ENCODE measurements around the gene MLC1. TPM values are rescaled to one million over a fixed set of nuclear protein-coding genes. Genes with fewer than 3 reads are reported as not detected.

MLC1 gene
- total and polyA plus RNA-seq, 2 of the 4 experiments (the other 2 are of a cell fraction), result 0.10 TPM; not detected in 1

GRCh38 chr22:50010676-50011446 is 74.4 kb downstream of the MLC1 start:
- no peak overlapping the region for H3K56ac ChIP-seq (ENCODE audit: extremely low read depth, insufficient read depth, low read length)

More at GRCh38 chr22:50010676-50011446, 74.4 kb downstream of the MLC1 start:
- DNase-seq, result no peak
- no peak overlapping the region for H3K23ac ChIP-seq (ENCODE audit: low read depth, low read length)
- H3K9me3 ChIP-seq (ENCODE audit: control insufficient read depth, insufficient read depth, low read length), result no peaks in the 10 kb centered on the region; the same call in 1 of the 2 replicates
- no peak overlapping the region for H3K4me2 ChIP-seq (ENCODE audit: low read depth, low read length)
- no peak overlapping the region for H3K4me3 ChIP-seq (ENCODE audit: insufficient read depth, low read depth, low read length)
- no peak overlapping the region for H2BK20ac ChIP-seq (ENCODE audit: low read depth, low read length)
- H3K79me1 ChIP-seq (ENCODE audit: low read depth in 1 of 2, low read length in 2 of 2), result no peaks in the 10 kb centered on the region
- POLR2A ChIA-PET (ENCODE audit: unreplicated experiment), result no interaction called here
- no peak overlapping the region for H3K4ac ChIP-seq (ENCODE audit: low read depth, low read length)
- H3K36me3 ChIP-seq (ENCODE audit: control insufficient read depth, insufficient read depth, low read length), result no peaks in the 10 kb centered on the region
- H3K4me1 ChIP-seq (ENCODE audit: control insufficient read depth, insufficient read depth, low read length), result peaks cover 2% of the 10 kb centered on the region; the same call in 1 of the 2 replicates
- no peak overlapping the region for H3K27ac ChIP-seq (ENCODE audit: insufficient read depth, low read length)
- H3K9me1 ChIP-seq (ENCODE audit: insufficient read depth, low read length), result no peaks in the 10 kb centered on the region
- no peak overlapping the region for H3K9ac ChIP-seq (ENCODE audit: low read depth, low read length)
- no peak overlapping the region for H2BK120ac ChIP-seq (ENCODE audit: low read depth, low read length)
- no TSS peak for BruUV-seq (replicated peaks)
- no peak overlapping the region for H2BK5ac ChIP-seq (ENCODE audit: low read depth, low read length, poor library complexity, severe bottlenecking)
- WGBS, 2 experiments (ENCODE audit: extremely low coverage in 2 of 2, insufficient read length in 1 of 2), result 3% methylated on average over 15 of the region's 61 CpGs; no CpG with 5 or more reads in 1 of the 2 experiments
- H2AK9ac ChIP-seq (replicated peaks; ENCODE audit: low read depth, low read length, poor library complexity), result no peak overlapping the region
- no peak for TF ChIP-seq RAD21 (IDR thresholded peaks at IDR 0.05; ENCODE audit: low read length)
- no peak for TF ChIP-seq MAZ (IDR thresholded peaks at IDR 0.05; ENCODE audit: borderline replicate concordance, low read depth, low read length)
- no peak for TF ChIP-seq RFX5 (IDR thresholded peaks at IDR 0.05; ENCODE audit: low read depth, low read length)
- H3K18ac ChIP-seq (ENCODE audit: low read depth, low read length), result no peak overlapping the region
- no peak overlapping the region for H2AFZ ChIP-seq (replicated peaks; ENCODE audit: low read length, poor library complexity)
- in situ Hi-C loops (cut with MboI; ENCODE audit: low sequenced_read_pairs), result no loop called here
- ATAC-seq (ENCODE audit: low read depth), result no peak
- H3K27me3 ChIP-seq (ENCODE audit: control insufficient read depth, insufficient read depth, low read length), result peaks cover 56% of the 10 kb centered on the region
- CTCF ChIA-PET, result no interaction called here
- no peak overlapping the region for H4K8ac ChIP-seq (ENCODE audit: low read depth in 2 of 2, low read length in 2 of 2)
- H4K20me1 ChIP-seq (ENCODE audit: insufficient read depth, low read length), result no peaks in the 10 kb centered on the region
- intact Hi-C loops (cut with micrococcal nuclease), result no loop called here
- no peak overlapping the region for H3K14ac ChIP-seq (replicated peaks; ENCODE audit: low read depth, low read length)
- dilution Hi-C loops (cut with HindIII; ENCODE audit: low sequenced_read_pairs, unreplicated experiment), result no loop called here
- no peak overlapping the region for H2AK5ac ChIP-seq (ENCODE audit: low read depth, low read length)
- no peak overlapping the region for H4K91ac ChIP-seq (ENCODE audit: insufficient read depth, low read depth, low read length)
- H2BK15ac ChIP-seq (ENCODE audit: low read depth, low read length), result no peak overlapping the region
- no peak overlapping the region for H4K5ac ChIP-seq (ENCODE audit: low read depth, low read length)
